Body of pancreas (tissue), 4 donors: ENCODE measurements around the gene ZNF407. TPM values are rescaled to one million over a fixed set of nuclear protein-coding genes. Genes with fewer than 3 reads are reported as not detected.

Source experiments
- ATAC-seq: fragments of 150-250 bp; one replicate; pipeline ENCODE4 v1.9.1; 2016
- DNase-seq, 4 donors: peaks; one replicate each; pipeline ENCODE4 v3.0.0-alpha.2; 2019
- H3K27ac ChIP-seq, 4 donors: fragments of 200-600 bp; sonication (generic); 1 replicate in 3 of 4; 2 replicates in 1 of 4; pipeline versions ENCODE4 v1.5.1 to v1.6.1; 2016 to 2019; ENCODE audit warnings: mild to moderate bottlenecking in 1 of 4, mixed read lengths in 1 of 4, moderate library complexity in 1 of 4
- H3K27me3 ChIP-seq, 2 donors: fragments of 200-600 bp; sonication (generic); one replicate each; pipeline ENCODE4 v1.6.0; 2016; ENCODE audit warnings: mild to moderate bottlenecking in 1 of 2
- H3K36me3 ChIP-seq, 2 donors: fragments of 200-600 bp; sonication (generic); replicated peaks in 1 of 2; 2 replicates each; pipeline ENCODE4 v1.5.1; 2016; ENCODE audit warnings: low read depth in 2 of 2; ENCODE audit not compliant: insufficient read depth in 1 of 2
- H3K4me1 ChIP-seq: fragments of 200-600 bp; sonication (generic); one replicate; pipeline ENCODE4 v1.6.0; 2016
- H3K4me3 ChIP-seq, 2 donors: fragments of 200-600 bp; sonication (generic); 1 replicate in 1 of 2; 2 replicates in 1 of 2; pipeline ENCODE4 v1.5.1; 2016 to 2019
- H3K9me3 ChIP-seq, 3 donors: fragments of 200-600 bp; sonication (generic); 1 replicate in 2 of 3; 2 replicates in 1 of 3; pipeline ENCODE4 v1.5.1; 2016
- CTCF ChIP-seq, 7 experiments: fragments of 450-650 bp in 4 of 7; fragments of 200-600 bp in 3 of 7; sonication (generic) in 3 of 7; IDR thresholded peaks; one replicate each; pipeline ENCODE4 v1.5.1; 2016 to 2019; ENCODE audit warnings: antibody characterized with exemption in 7 of 7
- POLR2A ChIP-seq, 3 donors: fragments of 450-650 bp; IDR thresholded peaks; one replicate each; pipeline ENCODE4 v1.6.1; 2016; ENCODE audit warnings: antibody characterized with exemption in 3 of 3, mild to moderate bottlenecking in 2 of 3
- WGBS, 2 donors: methylation state at CpG; one replicate each; pipeline ENCODE4 v1.1.5; 2017; 5-methylcytosine and 5-hydroxymethylcytosine counted together
- intact Hi-C: fragments of 100-400 bp; cut with DNase I; formaldehyde crosslinking; loops from one replicate; pipeline ENCODE4 v1.15.1; 2023
- total RNA-seq, 2 donors: library from RNA; depleted of rRNA; stranded (reverse); fragments of >200 nt; gene quantifications; one replicate each; pipeline ENCODE4 v1.1.0, GENCODE V29; 2016

Gene ZNF407
- total RNA-seq, 2 donors from 2014 or later = 14.3 to 19.1 TPM

GRCh38 chr18:75089748-75090327, 492.2 kb downstream of the ZNF407 start:
- 81 to 87% methylated on average over 23 to 29 of the region's 31 CpGs for WGBS, 2 donors
- intact Hi-C loops = loop anchor here (5.0 kb wide), 1 partner anchor 52 kb away; no protein-coding TSS in a partner anchor
- Histone ChIP-seq H3K4me3 (no peak overlapping the region), H3K9me3 (no peaks in the 10 kb centered on the region), H3K36me3 (no peaks in the 10 kb centered on the region), H3K27ac (no peak overlapping the region), H3K4me1 (no peaks in the 10 kb centered on the region), H3K27me3 (no peaks in the 10 kb centered on the region)
- ATAC-seq (no peak), DNase-seq (no peak)
- TF ChIP-seq CTCF (IDR thresholded peaks at IDR 0.05) (no peak), POLR2A (IDR thresholded peaks at IDR 0.05) (no peak)

- H3K27me3 ChIP-seq = no peaks in the 10 kb centered on the region
- DNase-seq = no peak
- intact Hi-C loops = loop anchor here (5.0 kb wide), 1 partner anchor 52 kb away; no protein-coding TSS in a partner anchor
- no peak for TF ChIP-seq CTCF (IDR thresholded peaks at IDR 0.05)
- TF ChIP-seq POLR2A (IDR thresholded peaks at IDR 0.05) = no peak
- no peak overlapping the region for H3K27ac ChIP-seq
- H3K4me3 ChIP-seq = no peak overlapping the region
- no peaks in the 10 kb centered on the region for H3K4me1 ChIP-seq
- H3K36me3 ChIP-seq = no peaks in the 10 kb centered on the region
- WGBS, 2 donors = 80 to 84% methylated on average over 16 to 22 of the region's 22 CpGs
- H3K9me3 ChIP-seq = no peaks in the 10 kb centered on the region
- ATAC-seq = no peak
These were observed 492.7 kb downstream of the ZNF407 start for GRCh38 chr18:75090336-75090735.

GRCh38 chr18:75097491-75098225, 500.0 kb downstream of the ZNF407 start:
- TF ChIP-seq POLR2A (IDR thresholded peaks at IDR 0.05) (no peak), CTCF (IDR thresholded peaks at IDR 0.05) (no peak)
- Histone ChIP-seq H3K9me3 (peaks cover 0 to 14% (median 0%) of the 10 kb centered on the region in 3 donors), H3K36me3 (no peaks in the 10 kb centered on the region), H3K27ac (no peak overlapping the region), H3K4me3 (no peak overlapping the region), H3K4me1 (no peaks in the 10 kb centered on the region), H3K27me3 (no peaks in the 10 kb centered on the region)
- no peak for DNase-seq
- ATAC-seq = no peak
- WGBS, 2 donors = 77 to 81% methylated on average over 3 to 6 of the region's 6 CpGs
- intact Hi-C loops = no loop called here

- DNase-seq (no peak), ATAC-seq (no peak)
These were observed 503.4 kb downstream of the ZNF407 start for GRCh38 chr18:75100832-75101630.

More at GRCh38 chr18:75100832-75101630, 503.4 kb downstream of the ZNF407 start:
- H3K27ac ChIP-seq = no peak overlapping the region
- no peaks in the 10 kb centered on the region for H3K27me3 ChIP-seq
- no peaks in the 10 kb centered on the region for H3K4me1 ChIP-seq
- H3K4me3 ChIP-seq = no peak overlapping the region
- intact Hi-C loops = no loop called here
- TF ChIP-seq CTCF (IDR thresholded peaks at IDR 0.05) (no peak), POLR2A (IDR thresholded peaks at IDR 0.05) (no peak)
- peaks cover 0 to 14% (median 0%) of the 10 kb centered on the region in 3 donors for H3K9me3 ChIP-seq
- 66 to 79% methylated on average over 1 to 3 of the region's 3 CpGs for WGBS, 2 donors
- H3K36me3 ChIP-seq = no peaks in the 10 kb centered on the region
